ENCODE data around the gene RSAD2. TPM values are rescaled to one million over a fixed set of nuclear protein-coding genes. Genes with fewer than 3 reads are reported as not detected.

The RSAD2 gene
- total and polyA plus RNA-seq, 9 of the 15 experiments (the other 6 are each of a cell fraction or from before 2014, with no cell fraction given), result 0.15 to 1.4 (median 0.28) TPM

DNA sequence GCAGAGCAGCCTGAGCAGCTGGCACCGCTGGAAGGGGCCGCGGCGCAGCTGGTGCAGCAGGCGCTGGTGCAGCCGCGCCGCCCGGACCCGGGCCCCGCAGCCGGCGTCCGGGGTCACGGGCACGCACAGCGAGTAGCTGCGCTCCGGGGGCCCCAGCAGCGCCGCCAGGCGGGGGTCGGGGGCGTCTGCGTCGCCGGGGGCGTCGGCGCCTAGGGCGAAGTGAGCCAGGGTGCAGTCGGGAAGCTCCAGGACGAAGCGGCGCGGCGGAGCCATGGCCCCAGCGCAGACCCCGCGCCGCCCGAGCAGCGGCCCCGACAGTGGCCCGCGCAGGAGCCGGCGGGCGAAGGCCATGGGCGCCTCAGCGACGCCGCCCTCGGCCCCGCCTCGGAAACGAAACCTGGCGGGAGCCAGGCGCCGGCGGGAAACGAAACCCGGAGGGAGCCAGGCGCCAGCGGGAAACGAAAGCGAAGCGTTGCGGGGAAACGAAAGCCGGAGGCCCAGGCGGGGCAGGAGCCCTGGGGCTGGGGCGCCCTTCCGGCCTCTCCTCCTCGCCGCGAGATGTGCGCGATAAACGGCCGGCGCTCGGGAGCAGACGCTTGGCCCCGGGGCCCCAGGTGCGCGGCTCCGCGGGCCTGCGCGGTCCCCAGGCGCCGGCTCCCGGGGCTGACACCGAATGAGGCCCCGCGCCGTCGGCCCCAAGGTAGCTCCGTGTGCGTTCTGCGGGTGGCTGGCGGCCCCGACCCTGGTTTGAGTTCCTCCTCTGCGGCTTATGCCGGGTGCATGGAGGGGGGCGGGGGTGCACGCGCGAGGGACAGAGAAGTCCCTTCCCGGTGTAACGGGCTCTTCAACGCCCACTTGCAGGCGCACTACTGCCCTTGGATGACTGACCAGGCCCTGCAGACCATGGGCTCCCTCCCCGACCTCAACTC is 12.0 kb upstream of the RSAD2 start, which contains the start of gene CMPK2 (continued):
- TF ChIP-seq, protein P1, sequence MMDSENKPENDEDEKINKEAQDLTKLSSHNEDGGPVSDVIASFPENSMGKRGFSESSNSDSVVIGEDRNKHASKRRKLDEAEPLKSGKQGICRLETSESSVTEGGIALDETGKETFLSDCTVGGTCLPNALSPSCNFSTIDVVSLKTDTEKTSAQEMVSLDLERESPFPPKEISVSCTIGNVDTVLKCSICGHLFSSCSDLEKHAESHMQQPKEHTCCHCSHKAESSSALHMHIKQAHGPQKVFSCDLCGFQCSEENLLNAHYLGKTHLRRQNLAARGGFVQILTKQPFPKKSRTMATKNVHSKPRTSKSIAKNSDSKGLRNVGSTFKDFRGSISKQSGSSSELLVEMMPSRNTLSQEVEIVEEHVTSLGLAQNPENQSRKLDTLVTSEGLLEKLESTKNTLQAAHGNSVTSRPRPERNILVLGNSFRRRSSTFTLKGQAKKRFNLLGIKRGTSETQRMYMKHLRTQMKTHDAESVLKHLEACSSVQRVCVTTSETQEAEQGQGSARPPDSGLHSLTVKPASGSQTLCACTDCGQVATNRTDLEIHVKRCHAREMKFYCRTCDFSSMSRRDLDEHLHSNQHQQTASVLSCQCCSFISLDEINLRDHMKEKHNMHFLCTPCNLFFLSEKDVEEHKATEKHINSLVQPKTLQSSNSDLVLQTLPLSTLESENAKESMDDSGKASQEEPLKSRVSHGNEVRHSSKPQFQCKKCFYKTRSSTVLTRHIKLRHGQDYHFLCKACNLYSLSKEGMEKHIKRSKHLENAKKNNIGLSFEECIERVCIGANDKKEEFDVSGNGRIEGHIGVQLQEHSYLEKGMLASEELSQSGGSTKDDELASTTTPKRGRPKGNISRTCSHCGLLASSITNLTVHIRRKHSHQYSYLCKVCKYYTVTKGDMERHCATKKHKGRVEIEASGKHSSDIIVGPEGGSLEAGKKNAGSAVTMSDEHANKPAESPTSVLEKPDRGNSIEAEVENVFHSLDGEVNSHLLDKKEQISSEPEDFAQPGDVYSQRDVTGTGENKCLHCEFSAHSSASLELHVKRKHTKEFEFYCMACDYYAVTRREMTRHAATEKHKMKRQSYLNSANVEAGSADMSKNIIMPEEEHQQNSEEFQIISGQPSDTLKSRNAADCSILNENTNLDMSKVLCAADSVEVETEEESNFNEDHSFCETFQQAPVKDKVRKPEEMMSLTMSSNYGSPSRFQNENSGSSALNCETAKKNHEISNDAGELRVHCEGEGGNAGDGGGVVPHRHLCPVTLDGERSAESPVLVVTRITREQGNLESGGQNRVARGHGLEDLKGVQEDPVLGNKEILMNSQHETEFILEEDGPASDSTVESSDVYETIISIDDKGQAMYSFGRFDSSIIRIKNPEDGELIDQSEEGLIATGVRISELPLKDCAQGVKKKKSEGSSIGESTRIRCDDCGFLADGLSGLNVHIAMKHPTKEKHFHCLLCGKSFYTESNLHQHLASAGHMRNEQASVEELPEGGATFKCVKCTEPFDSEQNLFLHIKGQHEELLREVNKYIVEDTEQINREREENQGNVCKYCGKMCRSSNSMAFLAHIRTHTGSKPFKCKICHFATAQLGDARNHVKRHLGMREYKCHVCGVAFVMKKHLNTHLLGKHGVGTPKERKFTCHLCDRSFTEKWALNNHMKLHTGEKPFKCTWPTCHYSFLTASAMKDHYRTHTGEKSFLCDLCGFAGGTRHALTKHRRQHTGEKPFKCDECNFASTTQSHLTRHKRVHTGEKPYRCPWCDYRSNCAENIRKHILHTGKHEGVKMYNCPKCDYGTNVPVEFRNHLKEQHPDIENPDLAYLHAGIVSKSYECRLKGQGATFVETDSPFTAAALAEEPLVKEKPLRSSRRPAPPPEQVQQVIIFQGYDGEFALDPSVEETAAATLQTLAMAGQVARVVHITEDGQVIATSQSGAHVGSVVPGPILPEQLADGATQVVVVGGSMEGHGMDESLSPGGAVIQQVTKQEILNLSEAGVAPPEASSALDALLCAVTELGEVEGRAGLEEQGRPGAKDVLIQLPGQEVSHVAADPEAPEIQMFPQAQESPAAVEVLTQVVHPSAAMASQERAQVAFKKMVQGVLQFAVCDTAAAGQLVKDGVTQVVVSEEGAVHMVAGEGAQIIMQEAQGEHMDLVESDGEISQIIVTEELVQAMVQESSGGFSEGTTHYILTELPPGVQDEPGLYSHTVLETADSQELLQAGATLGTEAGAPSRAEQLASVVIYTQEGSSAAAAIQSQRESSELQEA (IDR thresholded peaks at IDR 0.05; ENCODE audit: low read depth), result no peak
- TF ChIP-seq, protein P2, sequence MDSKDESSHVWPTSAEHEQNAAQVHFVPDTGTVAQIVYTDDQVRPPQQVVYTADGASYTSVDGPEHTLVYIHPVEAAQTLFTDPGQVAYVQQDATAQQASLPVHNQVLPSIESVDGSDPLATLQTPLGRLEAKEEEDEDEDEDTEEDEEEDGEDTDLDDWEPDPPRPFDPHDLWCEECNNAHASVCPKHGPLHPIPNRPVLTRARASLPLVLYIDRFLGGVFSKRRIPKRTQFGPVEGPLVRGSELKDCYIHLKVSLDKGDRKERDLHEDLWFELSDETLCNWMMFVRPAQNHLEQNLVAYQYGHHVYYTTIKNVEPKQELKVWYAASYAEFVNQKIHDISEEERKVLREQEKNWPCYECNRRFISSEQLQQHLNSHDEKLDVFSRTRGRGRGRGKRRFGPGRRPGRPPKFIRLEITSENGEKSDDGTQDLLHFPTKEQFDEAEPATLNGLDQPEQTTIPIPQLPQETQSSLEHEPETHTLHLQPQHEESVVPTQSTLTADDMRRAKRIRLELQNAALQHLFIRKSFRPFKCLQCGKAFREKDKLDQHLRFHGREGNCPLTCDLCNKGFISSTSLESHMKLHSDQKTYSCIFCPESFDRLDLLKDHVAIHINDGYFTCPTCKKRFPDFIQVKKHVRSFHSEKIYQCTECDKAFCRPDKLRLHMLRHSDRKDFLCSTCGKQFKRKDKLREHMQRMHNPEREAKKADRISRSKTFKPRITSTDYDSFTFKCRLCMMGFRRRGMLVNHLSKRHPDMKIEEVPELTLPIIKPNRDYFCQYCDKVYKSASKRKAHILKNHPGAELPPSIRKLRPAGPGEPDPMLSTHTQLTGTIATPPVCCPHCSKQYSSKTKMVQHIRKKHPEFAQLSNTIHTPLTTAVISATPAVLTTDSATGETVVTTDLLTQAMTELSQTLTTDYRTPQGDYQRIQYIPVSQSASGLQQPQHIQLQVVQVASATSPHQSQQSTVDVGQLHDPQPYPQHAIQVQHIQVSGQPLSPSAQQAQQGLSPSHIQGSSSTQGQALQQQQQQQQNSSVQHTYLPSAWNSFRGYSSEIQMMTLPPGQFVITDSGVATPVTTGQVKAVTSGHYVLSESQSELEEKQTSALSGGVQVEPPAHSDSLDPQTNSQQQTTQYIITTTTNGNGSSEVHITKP (IDR thresholded peaks at IDR 0.05; ENCODE audit: partially characterized antibody), result no peak
- TF ChIP-seq, protein P3, sequence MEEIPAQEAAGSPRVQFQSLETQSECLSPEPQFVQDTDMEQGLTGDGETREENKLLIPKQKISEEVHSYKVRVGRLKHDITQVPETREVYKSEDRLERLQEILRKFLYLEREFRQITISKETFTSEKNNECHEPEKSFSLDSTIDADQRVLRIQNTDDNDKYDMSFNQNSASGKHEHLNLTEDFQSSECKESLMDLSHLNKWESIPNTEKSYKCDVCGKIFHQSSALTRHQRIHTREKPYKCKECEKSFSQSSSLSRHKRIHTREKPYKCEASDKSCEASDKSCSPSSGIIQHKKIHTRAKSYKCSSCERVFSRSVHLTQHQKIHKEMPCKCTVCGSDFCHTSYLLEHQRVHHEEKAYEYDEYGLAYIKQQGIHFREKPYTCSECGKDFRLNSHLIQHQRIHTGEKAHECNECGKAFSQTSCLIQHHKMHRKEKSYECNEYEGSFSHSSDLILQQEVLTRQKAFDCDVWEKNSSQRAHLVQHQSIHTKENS (CRISPR knock-in tag; IDR thresholded peaks at IDR 0.05), result no peak
- no peak for TF ChIP-seq ADNP (tag; IDR thresholded peaks at IDR 0.05)
- TF ChIP-seq ZNF324 (CRISPR knock-in tag; IDR thresholded peaks at IDR 0.05), result no peak
